HG03064 (cell line): ENCODE data around the gene PTPRJ.
"Not testable (repeated sequence)": the region's sequence is repeated elsewhere in the genome, so short reads cannot be mapped to it uniquely, and the experiment has no call there.

Experiments
- ATAC-seq: cut with Tn5 transposase; IDR thresholded peaks from one replicate; pipeline ENCODE4 v1.9.1; 2021; ENCODE audit warnings: low read depth; ENCODE audit not compliant: unreplicated experiment

PTPRJ gene

GRCh38 chr11:48182860-48183526 is 202.6 kb downstream of the PTPRJ start:
- no peak for ATAC-seq

GRCh38 chr11:48184452-48184851 is 204.1 kb downstream of the PTPRJ start:
- no peak for ATAC-seq

- not testable (repeated sequence) for ATAC-seq
Measured at GRCh38 chr11:48190906-48191654, 210.7 kb downstream of the PTPRJ start.

GRCh38 chr11:48193876-48194275 is 213.5 kb downstream of the PTPRJ start:
- ATAC-seq = no peak

- ATAC-seq = no peak
Measured at GRCh38 chr11:48207881-48208280, 227.5 kb downstream of the PTPRJ start.

GRCh38 chr11:48210052-48210451 is 229.7 kb downstream of the PTPRJ start:
- ATAC-seq = no peak

GRCh38 chr11:48216510-48216909 is 236.2 kb downstream of the PTPRJ start, which contains the start of gene OR4B1:
OR4B1 (plus strand) TSS chr11:48216810; CDS start chr11:48216810, 0 bp downstream.
- no peak for ATAC-seq
